OCI-LY1 (cell line): ENCODE results near the gene PEF1.

ENCODE experiments used
- CTCF ChIP-seq: fragments of 200-600 bp; sonication (generic), shearing (Covaris generic); IDR thresholded peaks from 2 replicates; pipeline ENCODE4 v1.5.1; 2017; ENCODE audit warnings: mild to moderate bottlenecking, antibody characterized with exemption, low read length, moderate library complexity, mixed read lengths
- EZH2 ChIP-seq: fragments of 200-600 bp; sonication (generic), shearing (Covaris generic); IDR thresholded peaks from 2 replicates; pipeline ENCODE4 v1.8.0; 2017; ENCODE audit warnings: borderline replicate concordance, mixed run types, mild to moderate bottlenecking, antibody characterized with exemption, low read length, moderate library complexity, mixed read lengths

DNA sequence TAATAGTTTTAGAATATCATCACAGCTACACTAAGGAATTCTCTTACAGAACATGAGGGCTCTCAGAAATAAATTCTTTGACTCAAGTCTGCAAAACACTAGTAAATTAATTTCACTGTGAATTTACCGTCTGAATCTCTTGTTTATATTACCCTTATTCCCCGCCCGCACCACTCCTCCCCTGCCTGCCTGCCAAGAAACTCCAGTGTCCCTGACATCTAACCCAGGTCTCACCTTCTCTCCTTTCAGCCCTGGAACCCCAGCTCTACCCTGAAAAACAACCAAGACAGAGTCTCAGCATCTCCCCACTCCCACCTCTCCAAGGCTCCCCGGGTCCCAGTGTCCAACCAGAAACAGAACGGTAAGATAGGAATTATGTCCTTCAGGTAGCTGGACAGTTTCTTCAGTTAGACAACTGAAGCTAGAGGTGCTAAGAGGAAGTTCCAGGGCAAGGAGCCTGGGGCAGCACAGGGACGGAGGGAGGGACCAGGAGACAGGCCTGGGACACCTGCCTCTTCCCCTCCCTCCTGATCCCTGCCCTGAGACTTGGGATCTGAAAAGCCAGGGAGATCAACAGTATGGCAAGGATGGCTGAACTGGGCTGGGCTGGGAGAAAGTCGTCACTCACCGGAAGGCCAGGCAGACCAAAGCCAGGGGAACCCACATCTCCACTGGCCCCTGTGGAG is 43.7 kb upstream of the PEF1 start:
- TF ChIP-seq CTCF (no peak), EZH2 (no peak)
